ENCODE data around the gene PKIG. TPM values are rescaled to one million over a fixed set of nuclear protein-coding genes. Genes with fewer than 3 reads are reported as not detected.

The PKIG gene
- total RNA-seq, 1 donor from 2014 or later, result 42.0 TPM

DNA sequence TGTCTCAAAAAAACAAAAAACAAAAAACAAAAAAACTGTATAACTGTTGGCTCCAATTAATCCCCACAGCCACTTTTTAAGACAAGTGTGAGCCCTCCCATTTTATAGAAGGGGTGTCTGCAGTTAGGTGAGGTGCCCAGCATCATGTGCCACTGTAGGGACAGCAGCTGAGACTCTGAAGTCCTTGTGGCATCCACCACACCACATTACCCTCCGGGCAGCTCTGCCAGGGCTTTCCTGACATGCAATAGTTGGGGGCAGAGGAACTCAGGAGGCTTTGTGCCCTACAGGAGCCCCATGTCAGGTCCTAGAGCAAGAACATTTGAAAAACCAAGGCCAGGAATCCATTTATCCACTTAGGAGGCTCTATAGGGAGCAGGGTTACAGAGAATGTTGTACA, 17.3 kb downstream of the PKIG start:
- Mint-ChIP-seq H3K9me3 (ENCODE audit: unreplicated experiment) (no peaks in the 10 kb centered on the region), H3K27me3 (ENCODE audit: unreplicated experiment) (peaks cover 2% of the 10 kb centered on the region), H3K4me1 (ENCODE audit: low read depth, unreplicated experiment) (peaks cover 4% of the 10 kb centered on the region), H3K4me3 (ENCODE audit: unreplicated experiment) (no peak overlapping the region), H3K36me3 (ENCODE audit: unreplicated experiment) (no peaks in the 10 kb centered on the region), H3K27ac (ENCODE audit: unreplicated experiment) (no peak overlapping the region)
- no peak for DNase-seq
- TF ChIP-seq, protein P1, sequence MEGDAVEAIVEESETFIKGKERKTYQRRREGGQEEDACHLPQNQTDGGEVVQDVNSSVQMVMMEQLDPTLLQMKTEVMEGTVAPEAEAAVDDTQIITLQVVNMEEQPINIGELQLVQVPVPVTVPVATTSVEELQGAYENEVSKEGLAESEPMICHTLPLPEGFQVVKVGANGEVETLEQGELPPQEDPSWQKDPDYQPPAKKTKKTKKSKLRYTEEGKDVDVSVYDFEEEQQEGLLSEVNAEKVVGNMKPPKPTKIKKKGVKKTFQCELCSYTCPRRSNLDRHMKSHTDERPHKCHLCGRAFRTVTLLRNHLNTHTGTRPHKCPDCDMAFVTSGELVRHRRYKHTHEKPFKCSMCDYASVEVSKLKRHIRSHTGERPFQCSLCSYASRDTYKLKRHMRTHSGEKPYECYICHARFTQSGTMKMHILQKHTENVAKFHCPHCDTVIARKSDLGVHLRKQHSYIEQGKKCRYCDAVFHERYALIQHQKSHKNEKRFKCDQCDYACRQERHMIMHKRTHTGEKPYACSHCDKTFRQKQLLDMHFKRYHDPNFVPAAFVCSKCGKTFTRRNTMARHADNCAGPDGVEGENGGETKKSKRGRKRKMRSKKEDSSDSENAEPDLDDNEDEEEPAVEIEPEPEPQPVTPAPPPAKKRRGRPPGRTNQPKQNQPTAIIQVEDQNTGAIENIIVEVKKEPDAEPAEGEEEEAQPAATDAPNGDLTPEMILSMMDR (IDR thresholded peaks at IDR 0.05; ENCODE audit: partially characterized antibody, unreplicated experiment), result no peak

DNA sequence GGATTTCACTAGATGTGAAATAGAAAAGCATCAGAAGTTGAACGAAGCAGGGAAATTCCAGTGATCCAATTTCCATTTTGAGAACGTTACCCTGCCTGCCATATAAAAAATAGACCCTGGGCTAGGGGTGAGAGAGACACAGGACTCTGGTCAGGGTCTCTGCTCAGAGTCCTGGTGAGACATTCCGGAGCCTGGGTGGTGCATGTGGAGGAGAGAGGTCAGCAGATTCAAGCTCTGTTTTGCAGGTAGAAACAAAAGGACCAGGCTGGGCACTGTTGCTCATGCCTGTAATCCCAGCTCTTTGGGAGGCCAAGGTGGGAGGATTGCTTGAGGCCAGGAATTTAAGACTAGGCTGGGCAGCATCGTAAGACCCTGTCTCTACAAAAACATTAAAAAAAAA, 17.9 kb downstream of the PKIG start:
- DNase-seq, result no peak
- H3K4me1 Mint-ChIP-seq (ENCODE audit: low read depth, unreplicated experiment), result peaks cover 4% of the 10 kb centered on the region
- H3K27me3 Mint-ChIP-seq (ENCODE audit: unreplicated experiment), result peaks cover 2% of the 10 kb centered on the region
- H3K27ac Mint-ChIP-seq (ENCODE audit: unreplicated experiment), result no peak overlapping the region
- no peaks in the 10 kb centered on the region for H3K36me3 Mint-ChIP-seq (ENCODE audit: unreplicated experiment)
- no peak overlapping the region for H3K4me3 Mint-ChIP-seq (ENCODE audit: unreplicated experiment)
- no peaks in the 10 kb centered on the region for H3K9me3 Mint-ChIP-seq (ENCODE audit: unreplicated experiment)
- TF ChIP-seq, protein P1 (IDR thresholded peaks at IDR 0.05; ENCODE audit: partially characterized antibody, unreplicated experiment), result no peak

- Mint-ChIP-seq H3K27ac (ENCODE audit: unreplicated experiment) (no peak overlapping the region), H3K27me3 (ENCODE audit: unreplicated experiment) (peaks cover 2% of the 10 kb centered on the region), H3K4me3 (ENCODE audit: unreplicated experiment) (no peak overlapping the region), H3K4me1 (ENCODE audit: low read depth, unreplicated experiment) (peaks cover 4% of the 10 kb centered on the region), H3K36me3 (ENCODE audit: unreplicated experiment) (peaks cover under 1% of the 10 kb centered on the region), H3K9me3 (ENCODE audit: unreplicated experiment) (no peaks in the 10 kb centered on the region)
- DNase-seq, result no peak
- TF ChIP-seq, protein P1 (IDR thresholded peaks at IDR 0.05; ENCODE audit: partially characterized antibody, unreplicated experiment), result no peak
Measured at GRCh38 chr20:44600758-44601201, 18.4 kb downstream of the PKIG start.

DNA sequence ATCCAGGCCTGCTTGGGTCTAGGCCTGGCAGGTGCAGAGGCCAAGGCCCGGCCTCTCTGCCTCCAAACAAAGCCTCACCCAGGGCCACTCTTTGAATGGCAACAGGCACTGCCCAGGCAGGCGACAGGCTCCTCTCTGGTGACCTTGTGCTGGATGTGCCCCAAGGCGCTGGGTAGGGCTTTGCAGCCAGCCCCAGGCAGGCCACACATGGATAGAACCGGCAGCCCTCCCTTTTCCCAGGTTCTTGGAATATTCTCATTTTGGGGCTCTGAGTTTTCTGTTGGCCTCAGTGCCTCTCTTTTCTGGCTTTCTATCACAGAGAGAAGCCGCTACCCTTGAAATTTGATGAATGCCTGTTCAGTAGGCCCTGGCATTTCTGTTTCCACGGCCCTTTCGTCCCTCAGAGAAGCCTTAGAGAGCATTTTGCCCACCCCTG, 18.9 kb downstream of the PKIG start:
- H3K4me3 Mint-ChIP-seq (ENCODE audit: unreplicated experiment), result no peak overlapping the region
- peaks cover 2% of the 10 kb centered on the region for H3K27me3 Mint-ChIP-seq (ENCODE audit: unreplicated experiment)
- H3K27ac Mint-ChIP-seq (ENCODE audit: unreplicated experiment), result no peak overlapping the region
- TF ChIP-seq, protein P1 (IDR thresholded peaks at IDR 0.05; ENCODE audit: partially characterized antibody, unreplicated experiment), result no peak
- H3K9me3 Mint-ChIP-seq (ENCODE audit: unreplicated experiment), result no peaks in the 10 kb centered on the region
- DNase-seq, result no peak
- H3K36me3 Mint-ChIP-seq (ENCODE audit: unreplicated experiment), result peaks cover 5% of the 10 kb centered on the region
- H3K4me1 Mint-ChIP-seq (ENCODE audit: low read depth, unreplicated experiment), result peaks cover 4% of the 10 kb centered on the region

DNA sequence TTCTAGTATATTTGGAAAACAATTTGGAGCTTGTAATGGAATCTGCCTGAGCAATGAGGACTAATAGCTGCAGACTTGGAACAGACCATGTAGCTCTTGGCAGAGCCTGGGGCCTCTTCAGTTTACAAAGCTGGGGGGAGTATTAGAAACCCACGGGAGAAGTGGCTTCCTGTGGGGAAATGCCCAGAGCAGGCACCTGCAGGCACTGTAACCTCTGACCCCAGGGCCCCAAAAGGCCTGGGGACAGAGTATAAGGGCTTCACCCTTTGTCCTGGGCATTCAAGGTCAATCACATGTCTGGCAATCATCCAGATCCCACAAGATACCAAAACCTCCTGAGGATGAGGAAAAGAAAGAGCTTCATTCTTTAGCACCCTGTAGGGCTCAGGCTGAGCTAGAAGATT, 19.4 kb downstream of the PKIG start:
- H3K36me3 Mint-ChIP-seq (ENCODE audit: unreplicated experiment), result peaks cover 5% of the 10 kb centered on the region
- no peaks in the 10 kb centered on the region for H3K9me3 Mint-ChIP-seq (ENCODE audit: unreplicated experiment)
- no peak overlapping the region for H3K4me3 Mint-ChIP-seq (ENCODE audit: unreplicated experiment)
- H3K4me1 Mint-ChIP-seq (ENCODE audit: low read depth, unreplicated experiment), result peaks cover 4% of the 10 kb centered on the region
- no peak for DNase-seq
- TF ChIP-seq, protein P1 (IDR thresholded peaks at IDR 0.05; ENCODE audit: partially characterized antibody, unreplicated experiment), result no peak
- H3K27me3 Mint-ChIP-seq (ENCODE audit: unreplicated experiment), result peaks cover 2% of the 10 kb centered on the region
- H3K27ac Mint-ChIP-seq (ENCODE audit: unreplicated experiment), result no peak overlapping the region

Data from glutamatergic neuron (in vitro differentiated cells).